Measurements from ENCODE around the gene EYA4.

- TF ChIP-seq POLR2A (IDR thresholded peaks at IDR 0.05) = no peak
- no peak for TF ChIP-seq CTCF (IDR thresholded peaks at IDR 0.05)
Observed at GRCh38 chr6:133495205-133495903, 254.2 kb downstream of the EYA4 start.
